IPS-NIHi7 (cell line): ENCODE results near the gene KTN1.
A peak's percentile ranks its signal among the peaks of the same experiment; 100 is the strongest.

Experiments
- DNase-seq: peaks from one replicate; pipeline ENCODE4 v3.0.0; 2012; ENCODE audit warnings: mixed read lengths; ENCODE audit errors: extremely low spot score

KTN1 gene

GRCh38 chr14:55579724-55580469 lies at the start of gene KTN1:
Gene KTN1, plus strand, starts transcription at chr14:55580207. Its CDS starts 31,842 bp downstream, at chr14:55612049.
- peak; percentile 90 for DNase-seq

GRCh38 chr14:55530464-55530863 lies 49.5 kb upstream of the KTN1 start:
- no peak for DNase-seq

GRCh38 chr14:55532645-55533344 lies 47.2 kb upstream of the KTN1 start:
- peak; percentile 58 for DNase-seq

GRCh38 chr14:55533960-55534359 lies 46.0 kb upstream of the KTN1 start:
- DNase-seq, result no peak

GRCh38 chr14:55535516-55536203 lies 44.3 kb upstream of the KTN1 start:
- no peak for DNase-seq

GRCh38 chr14:55536204-55536708 lies 43.8 kb upstream of the KTN1 start:
- DNase-seq, result no peak

- DNase-seq, result no peak
Measured at GRCh38 chr14:55537782-55538181, 42.2 kb upstream of the KTN1 start.

GRCh38 chr14:55539975-55540374 lies 40.0 kb upstream of the KTN1 start:
- no peak for DNase-seq

GRCh38 chr14:55540847-55541773 lies 38.9 kb upstream of the KTN1 start:
- no peak for DNase-seq

GRCh38 chr14:55545779-55546178 lies 34.2 kb upstream of the KTN1 start:
- DNase-seq, result no peak

GRCh38 chr14:55546212-55546874 lies 33.7 kb upstream of the KTN1 start:
- no peak for DNase-seq

GRCh38 chr14:55547650-55548315 lies 32.2 kb upstream of the KTN1 start:
- DNase-seq, result no peak

- DNase-seq, result no peak
Measured at GRCh38 chr14:55553791-55554190, 26.2 kb upstream of the KTN1 start.

GRCh38 chr14:55556929-55557623 lies 22.9 kb upstream of the KTN1 start:
- no peak for DNase-seq

GRCh38 chr14:55562135-55562534 lies 17.9 kb upstream of the KTN1 start:
- DNase-seq, result no peak

- no peak for DNase-seq
Measured at GRCh38 chr14:55568618-55569017, 11.4 kb upstream of the KTN1 start.

GRCh38 chr14:55571125-55571889 lies 8.7 kb upstream of the KTN1 start:
- DNase-seq, result no peak

GRCh38 chr14:55572578-55572977 lies 7.4 kb upstream of the KTN1 start:
- DNase-seq, result no peak

GRCh38 chr14:55574988-55575387 lies 5.0 kb upstream of the KTN1 start:
- DNase-seq, result no peak
